Hematopoietic multipotent progenitor cell treated with erythropoietin and hydrocortisone succinate and interleukin-3 and kit ligand, for 6 days (in vitro differentiated cells): Measurements from ENCODE around the gene ACSBG1.

Experiments
- DNase-seq: peaks from one replicate; pipeline ENCODE4 v3.0.0-alpha.2; 2015

The ACSBG1 gene, protein sequence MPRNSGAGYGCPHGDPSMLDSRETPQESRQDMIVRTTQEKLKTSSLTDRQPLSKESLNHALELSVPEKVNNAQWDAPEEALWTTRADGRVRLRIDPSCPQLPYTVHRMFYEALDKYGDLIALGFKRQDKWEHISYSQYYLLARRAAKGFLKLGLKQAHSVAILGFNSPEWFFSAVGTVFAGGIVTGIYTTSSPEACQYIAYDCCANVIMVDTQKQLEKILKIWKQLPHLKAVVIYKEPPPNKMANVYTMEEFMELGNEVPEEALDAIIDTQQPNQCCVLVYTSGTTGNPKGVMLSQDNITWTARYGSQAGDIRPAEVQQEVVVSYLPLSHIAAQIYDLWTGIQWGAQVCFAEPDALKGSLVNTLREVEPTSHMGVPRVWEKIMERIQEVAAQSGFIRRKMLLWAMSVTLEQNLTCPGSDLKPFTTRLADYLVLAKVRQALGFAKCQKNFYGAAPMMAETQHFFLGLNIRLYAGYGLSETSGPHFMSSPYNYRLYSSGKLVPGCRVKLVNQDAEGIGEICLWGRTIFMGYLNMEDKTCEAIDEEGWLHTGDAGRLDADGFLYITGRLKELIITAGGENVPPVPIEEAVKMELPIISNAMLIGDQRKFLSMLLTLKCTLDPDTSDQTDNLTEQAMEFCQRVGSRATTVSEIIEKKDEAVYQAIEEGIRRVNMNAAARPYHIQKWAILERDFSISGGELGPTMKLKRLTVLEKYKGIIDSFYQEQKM

DNA sequence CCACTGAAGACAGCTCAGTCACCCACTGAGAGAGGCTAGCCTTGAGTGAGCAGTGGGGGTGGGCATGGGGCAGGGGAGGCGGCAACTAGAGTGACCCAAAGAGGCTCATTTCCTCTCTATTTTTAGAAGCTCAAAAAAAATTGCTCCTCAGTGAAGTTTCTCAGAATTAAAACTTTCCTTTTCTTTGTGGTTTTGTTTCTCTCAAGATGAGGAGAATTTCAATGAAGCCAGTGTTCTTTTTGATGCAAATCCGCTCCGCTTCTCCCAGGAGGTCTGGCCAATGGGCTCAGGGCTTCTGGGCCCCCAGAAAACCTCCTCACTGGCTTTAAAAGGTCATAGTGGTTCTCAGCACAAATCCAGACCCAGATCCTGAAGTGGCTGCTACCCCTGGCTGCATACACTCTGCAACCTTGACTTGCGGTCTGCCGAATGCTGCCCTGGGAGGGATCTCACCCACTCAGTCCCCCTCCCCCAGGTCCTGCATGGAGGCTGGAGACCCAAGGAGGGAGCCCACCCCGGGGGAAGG lies at the start of gene ACSBG1:
Gene ACSBG1, minus strand, starts transcription at position 51 of the 526 bp plus-strand sequence. CDS start 64 bp downstream, outside the sequence.
- DNase-seq, result no peak

DNA sequence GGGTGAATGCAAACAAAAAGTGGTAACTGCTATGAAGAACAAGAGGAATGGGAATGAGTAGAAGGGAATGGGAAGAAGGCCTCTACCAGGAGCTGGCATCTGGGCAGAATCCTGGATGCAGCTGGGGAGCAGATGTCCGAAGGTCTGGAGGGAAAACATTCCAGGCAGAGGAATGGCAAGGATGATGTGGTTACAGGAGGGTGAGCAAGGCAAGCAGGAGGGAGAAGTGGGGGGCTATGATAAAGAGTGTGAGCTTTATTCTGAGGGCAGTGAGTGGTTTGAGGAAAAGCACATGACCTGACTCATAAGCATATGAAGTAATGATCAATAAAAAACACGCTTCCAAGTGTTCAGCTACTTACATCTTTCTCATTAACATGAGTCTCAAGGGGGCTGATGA lies 48.0 kb upstream of the ACSBG1 start:
- DNase-seq, result no peak

DNA sequence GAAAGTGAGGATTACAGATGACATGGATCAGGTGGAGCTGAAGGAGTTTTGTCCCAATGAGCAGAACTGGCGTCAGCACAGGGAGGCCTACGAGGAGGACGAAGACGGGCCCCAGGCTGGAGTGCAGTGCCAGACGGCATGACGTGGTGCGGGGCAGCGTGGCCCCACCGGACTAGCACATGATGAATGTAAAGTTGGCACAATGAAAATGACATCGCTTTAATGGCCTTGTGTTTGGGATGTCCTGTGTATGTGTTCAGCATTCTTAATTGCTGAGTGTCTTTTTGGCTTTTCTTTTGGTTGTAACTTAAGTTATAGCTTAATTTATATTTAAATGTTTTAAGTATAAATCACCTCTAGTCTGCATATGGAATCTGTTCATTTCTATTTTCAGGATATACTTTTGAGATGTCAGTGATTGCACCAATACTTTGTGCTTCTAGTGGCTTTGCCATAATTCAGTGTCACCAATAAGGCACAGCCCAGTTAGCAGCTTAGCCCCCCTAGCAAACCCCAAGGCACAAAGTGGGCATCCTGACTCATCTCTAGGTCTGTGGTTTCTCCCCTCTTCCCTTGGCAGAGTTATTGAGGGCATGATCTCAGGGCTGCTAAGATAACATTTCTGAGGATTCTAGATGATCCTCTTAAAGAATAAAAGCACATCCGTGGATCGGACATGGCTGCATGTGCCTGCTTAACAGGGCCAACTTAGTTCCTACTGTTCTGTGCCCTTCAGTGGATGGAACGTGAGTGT lies 46.1 kb upstream of the ACSBG1 start:
- no peak for DNase-seq

DNA sequence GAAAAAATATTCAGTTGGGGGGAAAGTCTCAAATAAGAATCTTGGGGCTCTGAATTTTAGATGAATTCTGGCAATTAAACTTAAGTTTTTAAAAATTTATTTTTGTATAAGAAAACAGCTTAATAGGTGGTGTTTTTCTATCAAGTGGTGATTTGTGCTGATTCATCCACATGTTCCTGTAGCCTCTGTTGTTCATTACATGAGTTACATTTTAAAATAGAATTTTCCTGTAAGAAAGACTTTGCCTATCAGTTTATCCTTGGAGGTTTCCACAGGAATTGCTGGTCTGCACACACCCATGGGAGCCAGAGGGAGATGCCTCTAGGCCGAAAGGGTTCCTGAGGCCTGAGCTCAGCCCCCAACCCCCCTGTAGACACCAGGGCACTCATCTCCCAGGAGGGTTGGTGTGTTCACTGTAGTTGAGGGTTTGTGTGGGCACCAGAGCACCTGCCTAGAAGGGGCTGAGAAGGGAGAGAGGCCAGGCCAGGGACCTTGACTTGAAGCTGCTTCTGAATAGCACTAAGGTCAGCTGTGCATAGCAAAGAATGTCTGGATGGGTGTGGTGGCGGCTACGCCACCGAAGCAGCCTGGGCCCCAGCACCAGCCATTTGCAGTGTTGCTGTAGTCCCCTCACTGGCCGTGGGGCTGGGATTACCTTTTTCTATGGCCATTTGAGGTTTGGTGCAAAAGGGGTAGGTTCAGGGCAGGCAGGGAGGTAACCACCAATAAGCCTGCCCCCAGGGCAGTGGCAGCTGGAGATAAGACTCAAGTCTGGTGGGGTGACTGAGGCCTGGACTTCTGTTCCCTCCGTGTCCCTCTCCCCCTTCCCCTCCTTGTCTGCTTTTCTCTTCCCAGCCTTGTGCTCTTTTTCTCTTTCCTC lies 41.9 kb upstream of the ACSBG1 start:
- peak; percentile 91 for DNase-seq

DNA sequence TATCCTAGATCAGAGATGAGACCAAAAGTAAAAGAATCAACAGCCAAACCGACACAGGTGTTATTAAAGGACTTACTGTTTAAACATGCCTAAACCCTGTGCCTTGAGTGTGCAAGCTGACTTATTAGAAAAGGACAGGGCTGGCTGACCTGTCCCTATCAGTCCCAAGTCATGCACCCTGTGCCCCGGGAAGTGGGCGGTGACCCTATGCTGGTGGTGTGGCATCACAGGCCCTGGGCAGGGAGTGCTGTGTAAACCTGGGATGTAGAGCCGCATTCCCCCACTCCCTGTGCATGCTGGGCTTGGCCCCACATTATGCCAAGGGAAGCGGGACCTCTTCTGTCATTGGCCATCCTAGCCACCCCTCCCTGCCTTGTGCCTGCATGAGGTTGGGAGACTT lies 40.6 kb upstream of the ACSBG1 start:
- DNase-seq, result no peak

DNA sequence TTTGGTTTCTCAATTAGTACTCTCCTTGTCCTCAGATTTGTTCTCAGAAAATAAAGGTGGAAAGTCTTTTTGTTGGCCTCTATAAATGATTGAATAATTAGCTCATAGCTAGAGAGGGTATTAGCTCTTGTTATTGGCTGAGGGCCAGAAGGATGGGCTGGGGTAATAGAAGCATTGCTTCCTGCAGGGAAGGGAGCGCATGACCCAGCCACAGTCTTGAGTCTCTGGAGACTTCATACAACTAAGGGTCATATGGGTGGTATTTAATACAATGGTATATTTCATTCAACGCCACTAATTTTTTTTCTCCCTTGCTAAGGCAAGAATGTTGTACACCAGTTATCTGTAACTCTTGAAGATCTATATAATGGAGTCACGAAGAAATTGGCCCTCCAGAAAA lies 38.4 kb upstream of the ACSBG1 start:
- no peak for DNase-seq

DNA sequence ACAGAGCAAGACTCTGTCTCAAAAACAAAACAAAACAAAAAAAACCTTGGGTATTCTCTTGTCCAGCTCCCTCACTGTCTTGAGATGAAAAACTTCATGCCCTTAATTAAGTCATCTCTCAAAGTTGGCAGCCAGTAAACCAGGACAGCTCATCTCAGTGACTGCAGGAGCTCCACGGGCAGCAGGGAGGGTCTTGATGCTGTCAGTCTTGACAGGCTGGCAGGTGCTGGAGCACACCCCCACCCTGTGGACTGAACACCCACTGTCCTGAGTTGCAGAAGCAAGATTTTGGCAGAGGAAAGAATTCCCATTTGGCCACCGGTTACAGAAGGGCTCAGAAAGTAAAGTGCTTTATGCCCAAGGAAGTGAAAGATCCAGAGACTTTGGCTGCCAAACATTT lies 38.0 kb upstream of the ACSBG1 start:
- DNase-seq, result no peak

DNA sequence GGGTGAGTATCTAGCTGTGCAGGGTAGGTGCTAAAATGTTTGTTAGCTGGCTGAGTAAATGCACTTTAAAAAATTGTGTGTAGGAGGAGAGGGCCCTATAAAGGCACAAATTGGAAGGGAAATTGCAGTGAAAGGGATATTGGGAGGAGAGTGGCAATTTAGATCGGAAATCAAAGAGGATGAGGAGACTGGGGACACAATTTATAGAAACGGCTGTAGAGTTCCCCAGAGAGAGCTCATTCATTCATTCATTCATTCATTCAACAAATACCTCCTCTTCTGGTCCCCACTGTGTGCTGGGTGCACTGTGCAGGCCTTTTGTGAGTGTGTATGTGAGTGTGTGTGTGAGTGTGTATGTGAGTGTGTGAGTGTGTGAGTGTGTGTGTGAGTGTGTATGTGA lies 32.4 kb upstream of the ACSBG1 start:
- DNase-seq, result no peak

DNA sequence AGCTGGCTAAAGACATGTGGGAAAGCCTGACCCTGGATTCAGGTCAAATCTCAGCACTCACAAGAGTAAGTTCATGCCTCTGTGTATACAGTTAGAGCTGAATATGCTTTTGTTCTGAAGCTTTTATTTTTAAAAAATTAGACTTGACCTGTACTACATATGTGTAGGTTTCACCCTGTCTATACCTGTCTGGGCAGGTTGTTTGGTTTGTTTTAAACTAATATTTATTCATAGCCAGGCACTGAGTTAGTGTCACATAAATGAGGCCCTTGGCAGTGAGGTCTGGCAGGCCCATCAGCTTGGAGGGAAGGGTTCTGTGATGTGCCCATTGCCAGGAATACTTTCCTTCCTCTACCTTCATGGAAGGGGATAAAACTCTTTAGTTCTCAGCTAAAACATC lies 31.9 kb upstream of the ACSBG1 start:
- DNase-seq, result no peak

DNA sequence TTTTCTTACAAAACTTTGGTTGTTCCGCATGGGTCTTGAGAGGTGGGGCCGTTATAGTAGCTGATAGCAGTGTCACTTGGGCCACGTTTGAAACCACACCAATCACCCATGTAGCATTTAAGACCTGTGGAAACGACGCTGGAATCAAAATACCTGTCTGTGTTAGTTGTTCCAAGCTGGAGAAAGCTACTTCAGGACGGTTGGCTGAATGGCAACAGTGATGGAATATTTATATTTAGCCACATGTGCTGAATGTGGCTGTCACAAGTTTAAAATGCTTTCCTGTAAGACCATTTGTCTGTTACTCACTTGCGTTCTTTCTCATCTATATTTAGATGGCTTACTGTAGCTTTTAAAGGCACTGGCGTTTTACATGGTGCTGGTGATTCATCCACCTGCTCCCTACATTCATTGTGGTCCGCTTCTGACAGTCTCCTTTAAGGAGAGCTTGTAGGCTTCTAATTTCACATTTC lies 31.4 kb upstream of the ACSBG1 start:
- DNase-seq, result peak; percentile 55

DNA sequence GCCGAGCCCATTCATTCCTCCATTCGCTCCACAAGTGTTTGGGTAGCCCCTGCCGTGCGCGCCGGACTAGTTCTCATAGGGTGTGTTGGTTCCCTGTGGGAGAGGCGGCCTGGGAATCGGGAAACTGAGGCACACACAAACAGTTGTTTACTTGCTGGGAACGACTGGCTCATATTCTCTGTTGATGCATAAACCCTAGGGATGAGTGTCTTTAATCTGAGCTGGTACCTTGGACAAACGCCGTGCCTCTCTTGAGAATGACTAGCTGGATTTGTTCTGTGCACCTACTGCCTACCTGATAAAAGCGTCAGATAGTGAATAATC lies 30.7 kb upstream of the ACSBG1 start:
- no peak for DNase-seq

DNA sequence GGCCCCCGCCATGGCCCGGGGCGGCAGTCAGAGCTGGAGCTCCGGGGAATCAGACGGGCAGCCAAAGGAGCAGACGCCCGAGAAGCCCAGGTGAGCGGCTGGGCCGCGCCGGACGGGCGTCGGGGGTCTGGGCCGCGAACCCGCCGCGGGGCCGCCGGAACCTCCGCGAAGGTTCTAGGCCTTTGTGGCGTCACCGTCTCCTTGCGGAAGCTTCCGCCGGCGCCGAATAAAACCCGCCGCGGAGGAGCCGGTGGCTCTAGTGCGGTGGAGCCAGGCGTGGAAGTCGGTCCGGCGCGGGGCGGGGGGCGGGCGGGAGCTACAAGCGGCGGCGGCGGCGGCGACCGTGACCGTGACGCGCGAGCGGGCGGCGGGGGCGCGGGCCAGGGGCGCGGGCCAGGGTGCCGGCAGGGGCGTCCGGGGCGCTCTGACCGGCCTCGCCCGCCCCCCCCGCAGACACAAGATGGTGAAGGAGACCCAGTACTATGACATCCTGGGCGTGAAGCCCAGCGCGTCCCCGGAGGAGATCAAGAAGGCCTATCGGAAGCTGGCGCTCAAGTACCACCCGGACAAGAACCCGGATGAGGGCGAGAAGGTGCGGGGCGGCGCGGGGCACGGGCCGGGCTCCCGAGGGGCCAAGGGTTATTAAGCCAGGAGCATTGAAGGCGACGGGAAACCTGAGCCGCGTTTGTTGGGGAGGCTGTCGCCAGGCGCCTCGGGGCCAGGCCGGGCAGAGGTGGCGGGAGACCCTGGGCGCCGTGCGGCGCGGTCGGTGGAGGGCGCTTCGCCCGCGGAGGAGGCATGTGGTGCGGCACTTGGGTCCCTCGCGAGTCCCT lies 30.2 kb upstream of the ACSBG1 start, which contains the start of gene DNAJA4:
Gene DNAJA4, plus strand, starts transcription at position 259 of the 833 bp plus-strand sequence. Its CDS starts 202 bp downstream, at position 461.
- DNase-seq, result peak; percentile 68

DNA sequence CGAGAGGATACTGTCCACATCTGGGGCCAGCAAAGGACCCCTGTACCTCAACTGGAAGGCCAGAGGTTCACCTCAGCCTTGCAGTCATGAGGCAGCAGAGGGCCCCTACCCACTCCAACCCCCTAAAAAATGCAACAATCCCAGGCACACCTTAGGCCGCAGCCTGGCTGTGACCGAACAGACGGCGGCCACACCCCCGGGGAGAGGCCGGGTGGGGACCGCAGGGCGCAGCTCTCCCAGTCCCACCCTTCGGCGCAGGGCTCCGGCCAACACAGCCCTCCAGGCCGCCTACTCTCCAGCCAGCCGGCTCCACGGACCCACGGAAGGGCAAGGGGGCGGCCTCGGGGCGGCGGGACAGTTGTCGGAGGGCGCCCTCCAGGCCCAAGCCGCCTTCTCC lies 29.5 kb upstream of the ACSBG1 start:
- DNase-seq, result peak; percentile 63

DNA sequence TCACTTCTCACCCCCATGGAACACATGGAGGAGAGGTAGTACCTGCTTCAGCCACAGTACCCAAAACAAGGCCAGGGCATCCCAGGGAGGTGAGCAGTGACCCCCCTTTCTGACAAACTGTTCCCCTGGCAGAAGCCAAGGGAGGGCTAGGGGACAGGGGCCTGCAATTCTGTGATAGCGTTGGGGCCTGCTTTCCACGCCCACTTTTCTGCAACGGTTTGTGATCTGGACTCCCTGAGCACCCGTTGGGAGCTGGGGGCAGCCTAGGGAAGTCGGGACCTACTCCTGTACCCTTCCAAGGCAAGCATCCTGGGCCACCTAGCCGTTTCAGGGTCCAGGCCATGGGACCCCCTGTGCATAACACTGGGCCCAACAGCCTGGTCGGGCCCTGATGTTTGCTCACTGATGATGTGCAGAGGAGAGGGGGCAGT lies 29.0 kb upstream of the ACSBG1 start:
- peak; percentile 94 for DNase-seq

DNA sequence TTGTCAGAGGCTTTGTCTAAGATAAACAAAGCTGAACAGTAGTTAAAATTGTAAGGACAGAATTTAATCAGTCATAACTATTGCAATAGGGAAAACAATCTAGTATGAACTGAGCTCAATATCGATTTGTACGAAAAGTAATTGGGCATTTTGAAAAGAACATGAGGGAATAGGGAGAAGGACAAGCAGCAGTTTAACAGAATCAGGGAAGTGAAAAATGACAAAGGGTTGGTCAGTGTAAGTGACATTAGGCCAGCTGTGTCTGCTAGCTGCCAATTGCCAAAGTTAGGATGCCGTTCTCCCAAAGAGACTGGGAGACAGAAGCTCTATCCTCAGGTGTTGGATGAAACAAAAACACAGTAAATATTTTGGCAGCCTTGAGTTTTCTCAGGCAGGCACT lies 26.7 kb upstream of the ACSBG1 start:
- DNase-seq, result no peak

DNA sequence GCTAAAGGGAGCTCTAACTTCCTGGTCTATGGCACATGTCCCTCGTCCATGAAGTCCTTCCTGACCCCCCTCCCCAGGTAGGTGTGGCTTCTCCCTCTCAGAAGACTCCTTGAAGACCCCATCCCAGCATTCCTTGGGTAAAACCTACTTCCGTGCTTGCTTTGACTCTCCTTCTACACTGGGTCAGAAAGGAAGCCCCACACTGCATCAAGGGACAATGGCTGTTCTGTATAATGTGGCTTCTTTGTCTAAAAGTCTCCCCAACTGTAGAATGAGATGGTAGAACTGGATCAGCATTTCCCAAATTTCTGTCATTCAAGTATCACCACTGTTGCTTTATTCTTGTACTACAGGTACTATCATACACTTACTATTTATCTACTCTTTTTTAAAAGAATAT lies 26.1 kb upstream of the ACSBG1 start:
- no peak for DNase-seq

DNA sequence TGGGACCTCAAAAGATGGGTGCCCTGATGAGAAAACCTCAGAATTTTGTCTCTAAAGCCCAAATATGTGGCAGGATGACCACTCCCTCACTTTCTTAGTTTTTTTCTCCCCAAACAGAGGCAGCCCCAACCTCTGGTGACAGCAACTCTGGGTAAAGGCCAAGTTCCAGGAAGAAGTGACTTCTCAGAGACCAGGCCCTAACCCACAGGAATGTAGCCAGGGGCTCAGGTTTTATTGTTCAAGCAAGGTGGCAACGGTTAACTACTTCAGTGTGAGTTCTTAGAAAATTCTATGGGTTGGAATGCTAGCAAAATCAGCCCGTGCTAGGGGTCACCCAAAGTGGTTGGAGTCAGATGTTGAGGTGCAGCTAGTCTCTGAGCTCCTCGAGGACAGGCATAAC lies 24.9 kb upstream of the ACSBG1 start:
- DNase-seq, result no peak

DNA sequence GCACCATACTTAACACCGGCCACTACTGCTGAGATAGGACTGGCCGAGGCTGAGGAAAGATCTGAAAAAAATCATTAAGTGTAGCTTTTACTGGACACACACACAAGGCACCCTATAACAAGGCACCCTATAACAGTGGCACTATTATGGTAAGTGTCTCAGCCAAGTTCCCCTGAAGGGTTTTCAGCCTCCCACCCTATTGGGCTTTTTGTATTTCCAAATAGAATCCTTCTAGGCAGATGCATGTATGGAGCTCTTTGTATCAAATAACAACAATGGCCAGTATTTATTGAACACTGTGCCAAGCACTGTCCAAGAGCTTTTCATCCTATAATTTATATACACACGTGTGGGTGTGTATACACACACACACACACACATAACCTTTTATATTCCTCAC lies 23.3 kb upstream of the ACSBG1 start:
- DNase-seq, result no peak

DNA sequence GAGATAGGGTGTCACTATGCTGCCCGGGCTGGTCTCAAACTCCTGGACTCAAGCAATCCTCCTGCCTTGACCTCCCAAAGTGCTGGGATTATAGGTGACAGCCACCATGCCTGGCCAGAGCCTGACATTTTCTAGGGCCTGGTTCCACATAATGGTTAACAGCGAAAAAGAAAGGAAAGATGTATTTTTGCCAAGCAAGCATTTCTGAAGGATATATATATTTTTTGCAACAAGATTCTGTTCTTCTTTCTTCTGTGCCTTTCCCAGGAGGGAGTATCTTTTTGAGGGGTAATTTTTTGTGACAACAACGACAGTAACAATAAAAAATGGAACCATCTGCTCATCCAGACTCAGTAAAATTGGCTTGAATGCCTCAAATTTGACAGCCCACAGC lies 21.7 kb upstream of the ACSBG1 start:
- DNase-seq, result no peak

DNA sequence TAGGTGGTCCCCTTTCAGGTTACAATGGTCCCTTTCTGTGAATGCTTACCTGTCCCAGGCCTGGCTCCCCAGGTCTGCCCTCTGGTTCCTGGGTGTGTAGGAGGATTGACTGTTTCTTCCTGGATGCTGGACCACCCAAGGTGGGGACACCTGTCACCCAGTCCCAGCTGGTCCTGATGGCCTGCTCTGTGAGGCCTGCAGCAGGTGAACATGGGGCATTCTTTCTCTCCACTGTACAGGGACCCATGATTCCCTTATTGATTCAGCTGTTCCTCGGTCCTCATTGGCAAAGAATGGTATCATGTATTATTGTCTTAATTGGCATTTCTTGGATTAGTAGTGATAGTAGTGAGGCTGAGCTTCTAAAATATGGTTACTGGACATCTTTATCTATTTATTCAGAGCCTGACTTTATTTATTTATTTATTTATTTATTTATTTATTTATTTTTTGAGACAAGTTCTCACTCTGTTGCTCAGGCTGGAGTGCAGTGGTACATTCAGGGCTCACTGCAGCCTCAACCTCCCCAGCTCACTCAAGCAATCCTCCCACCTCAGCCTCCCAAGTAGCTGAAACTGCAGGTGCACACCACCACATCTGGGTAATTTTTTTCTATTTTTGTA lies 21.2 kb upstream of the ACSBG1 start:
- no peak for DNase-seq

DNA sequence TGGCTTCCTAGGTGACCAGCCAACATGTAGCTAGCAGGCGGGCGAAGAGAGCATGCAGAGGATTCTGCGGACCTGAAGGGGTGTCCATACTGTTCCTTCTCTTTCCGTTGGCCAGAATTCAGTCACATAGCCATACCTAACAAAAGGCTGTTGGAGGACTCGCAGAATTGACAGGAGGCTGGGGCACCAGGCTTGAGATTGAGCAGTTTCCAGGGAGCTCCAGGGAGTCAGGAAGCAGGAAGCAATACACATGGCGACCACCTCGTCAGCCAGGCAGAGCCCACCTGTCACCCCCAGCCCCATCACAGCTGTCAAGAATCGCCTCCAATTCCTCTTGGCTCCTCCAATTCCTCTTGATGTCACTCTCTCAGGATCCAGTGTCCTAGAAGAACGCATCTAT lies 16.8 kb upstream of the ACSBG1 start:
- DNase-seq, result no peak
